K562 (cell line): ENCODE results near the gene RSPH6A. TPM values are rescaled to one million over a fixed set of nuclear protein-coding genes. Genes with fewer than 3 reads are reported as not detected.

Source experiments
- ATF1 ChIP-seq, 2 experiments: fragments of 450-650 bp in 1 of 2; IDR thresholded peaks; 2 replicates each; pipeline ENCODE4 v1.6.1; 2016; ENCODE audit warnings: missing compliant biosample characterization in 1 of 2, missing genetic modification characterization in 1 of 2
- C11orf30 ChIP-seq: fragments of 450-650 bp; IDR thresholded peaks from 2 replicates; pipeline ENCODE4 v1.6.1; 2016; ENCODE audit warnings: low read depth, mild to moderate bottlenecking
- CBFA2T2 ChIP-seq: fragments of 450-650 bp; conservative IDR thresholded peaks from 2 replicates; pipeline ENCODE4 v1.6.1; 2017; ENCODE audit warnings: mild to moderate bottlenecking
- ETV1 ChIP-seq: fragments of 450-650 bp; conservative IDR thresholded peaks from 2 replicates; pipeline ENCODE4 v1.6.1; 2016; ENCODE audit warnings: missing genetic modification characterization, control low read depth, low read depth, missing compliant biosample characterization
- FOXP4 ChIP-seq: sonication (generic); formaldehyde crosslinking; IDR thresholded peaks from 2 replicates; pipeline ENCODE4 v1.8.0; 2022; ENCODE audit warnings: mild to moderate bottlenecking, missing genetic modification reagents, borderline replicate concordance
- NCOA4 ChIP-seq: fragments of 450-650 bp; IDR thresholded peaks from 2 replicates; pipeline ENCODE4 v1.6.1; 2018; ENCODE audit warnings: mild to moderate bottlenecking; ENCODE audit not compliant: partially characterized antibody
- PHF21A ChIP-seq: fragments of 450-650 bp; IDR thresholded peaks from 2 replicates; pipeline ENCODE4 v1.6.1; 2017; ENCODE audit warnings: low read depth, borderline replicate concordance
- POLR2AphosphoS2 ChIP-seq: IDR thresholded peaks from 2 replicates; pipeline ENCODE4 v1.6.1; 2012; ENCODE audit warnings: low read length, improper control_type of control experiment
- PRMT5 ChIP-seq: sonication (generic); formaldehyde crosslinking; IDR thresholded peaks from 2 replicates; pipeline ENCODE4 v1.5.0; 2020; ENCODE audit warnings: missing genetic modification reagents
- SIN3B ChIP-seq: fragments of 450-650 bp; IDR thresholded peaks from 2 replicates; pipeline ENCODE4 v1.6.1; 2017; ENCODE audit warnings: low read depth, mild to moderate bottlenecking, moderate library complexity
- SRSF1 ChIP-seq: fragments of 200-400 bp; formaldehyde crosslinking; IDR thresholded peaks from 2 replicates; pipeline ENCODE4 v1.6.1; 2017; ENCODE audit warnings: mild to moderate bottlenecking, low read depth, low read length, moderate library complexity
- TEAD4 ChIP-seq, 2 experiments: sonication (generic) in 1 of 2; formaldehyde crosslinking in 1 of 2; IDR thresholded peaks; 2 replicates each; pipeline versions ENCODE4 v1.6.1 to v1.8.0; 2012 to 2022; ENCODE audit warnings: borderline replicate concordance in 1 of 2, inconsistent platforms in 1 of 2, low read length in 1 of 2, mild to moderate bottlenecking in 1 of 2, missing genetic modification reagents in 1 of 2
- ZC3H11A ChIP-seq: IDR thresholded peaks from 2 replicates; pipeline ENCODE4 v1.6.1; 2012; ENCODE audit warnings: low read depth, low read length, improper control_type of control experiment
- ZNF133 ChIP-seq: fragments of 250-450 bp; sonication (Bioruptor Pico); IDR thresholded peaks from 2 replicates; pipeline ENCODE4 v1.4.0; 2020; ENCODE audit warnings: mild to moderate bottlenecking
- ZNF766 ChIP-seq: fragments of 200-800 bp; sonication (Bioruptor generic); conservative IDR thresholded peaks from 2 replicates; pipeline ENCODE4 v1.6.1; 2016; ENCODE audit warnings: missing genetic modification characterization, missing compliant biosample characterization
- polyA plus RNA-seq, 8 experiments: library from polyadenylated mRNA; depleted of rRNA in 4 of 8; stranded (reverse) in 5 of 8; unstranded in 3 of 8; fragments of >200 nt; fragmentation: Nextera tagmentation in 2 of 8; fragmentation: Illumina TruSeq in 1 of 8; extraction: Ambion mirVana in 2 of 8; extraction: Trizol in 1 of 8; gene quantifications; 2 replicates each; pipeline versions ENCODE4 v1.2.1 to v1.2.3, GENCODE V29; 2011 to 2014; ENCODE audit warnings: inconsistent platforms in 1 of 8, missing spikeins in 1 of 8
- total RNA-seq, 7 experiments: library from RNA; depleted of rRNA in 6 of 7; stranded (reverse); fragments of >200 nt in 6 of 7; fragmentation: Illumina TruSeq in 2 of 7; extraction: Trizol in 2 of 7; gene quantifications; 2 replicates each; pipeline versions ENCODE4 v1.2.1 to v1.2.3, GENCODE V29; 2011 to 2021; ENCODE audit warnings: low replicate concordance in 1 of 7
- TF ChIP-seq, protein P1 (sequence below), 2 experiments: fragments of 200-800 bp in 1 of 2; sonication (Bioruptor generic) in 1 of 2; sonication (generic) in 1 of 2; formaldehyde crosslinking in 1 of 2; IDR thresholded peaks in 1 of 2; conservative IDR thresholded peaks in 1 of 2; 2 replicates each; pipeline versions ENCODE4 v1.5.0 to v1.6.1; 2016 to 2020; ENCODE audit warnings: missing compliant biosample characterization in 1 of 2, missing genetic modification characterization in 1 of 2, missing genetic modification reagents in 1 of 2

The RSPH6A gene
- total and polyA plus RNA-seq, 9 of the 15 experiments (the other 6 are each of a cell fraction or from before 2014, with no cell fraction given): 0.03 to 0.15 (median 0.07) TPM; not detected in 5

- TF ChIP-seq ZNF133 (CRISPR knock-in tag) (no peak), SIN3B (0 out of 2 replicates have a peak, but pooled peaks have one; percentile 23), CBFA2T2 (no peak), ETV1 (tag) (no peak), ATF1 (CRISPR knock-in tag; IDR thresholded peaks at IDR 0.05) (no peak), ATF1 (tag; IDR thresholded peaks at IDR 0.05) (0 out of 2 replicates have a peak, but pooled peaks have one; percentile 23), TEAD4 (IDR thresholded peaks at IDR 0.05; ENCODE audit: low read length) (no peak), TEAD4 (CRISPR knock-in tag; IDR thresholded peaks at IDR 0.05; ENCODE audit: borderline replicate concordance) (no peak), C11orf30 (no peak), POLR2AphosphoS2 (no peak), PHF21A (no peak), SRSF1 (no peak), NCOA4 (no peak), ZNF766 (no peak), FOXP4 (CRISPR knock-in tag) (no peak; the same call in 1 of the 2 replicates), ZC3H11A (no peak), PRMT5 (CRISPR knock-in tag) (no peak)
- TF ChIP-seq, protein P1, sequence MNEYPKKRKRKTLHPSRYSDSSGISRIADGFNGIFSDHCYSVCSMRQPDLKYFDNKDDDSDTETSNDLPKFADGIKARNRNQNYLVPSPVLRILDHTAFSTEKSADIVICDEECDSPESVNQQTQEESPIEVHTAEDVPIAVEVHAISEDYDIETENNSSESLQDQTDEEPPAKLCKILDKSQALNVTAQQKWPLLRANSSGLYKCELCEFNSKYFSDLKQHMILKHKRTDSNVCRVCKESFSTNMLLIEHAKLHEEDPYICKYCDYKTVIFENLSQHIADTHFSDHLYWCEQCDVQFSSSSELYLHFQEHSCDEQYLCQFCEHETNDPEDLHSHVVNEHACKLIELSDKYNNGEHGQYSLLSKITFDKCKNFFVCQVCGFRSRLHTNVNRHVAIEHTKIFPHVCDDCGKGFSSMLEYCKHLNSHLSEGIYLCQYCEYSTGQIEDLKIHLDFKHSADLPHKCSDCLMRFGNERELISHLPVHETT (CRISPR knock-in tag; conservative IDR thresholded peaks at IDR 0.05 in 1 of 2, IDR thresholded peaks at IDR 0.05 in 1 of 2): no peak
Measured at GRCh38 chr19:45767881-45768654, 47.0 kb downstream of the RSPH6A start (continued).
